Testis (tissue), 2 donors: ENCODE measurements around the gene ADAD2.

Experiments
- CTCF ChIP-seq, 3 experiments: fragments of 450-650 bp in 2 of 3; fragments of 200-600 bp in 1 of 3; sonication (generic) in 1 of 3; IDR thresholded peaks; one replicate each; pipeline ENCODE4 v1.5.1; 2016 to 2019; ENCODE audit warnings: antibody characterized with exemption in 3 of 3, mild to moderate bottlenecking in 2 of 3, moderate library complexity in 1 of 3
- POLR2A ChIP-seq: fragments of 450-650 bp; IDR thresholded peaks from one replicate; pipeline ENCODE4 v1.6.1; 2017; ENCODE audit warnings: antibody characterized with exemption, mild to moderate bottlenecking, moderate library complexity

GRCh38 chr16:84229471-84229870, 38.5 kb downstream of the ADAD2 start:
- TF ChIP-seq CTCF (IDR thresholded peaks at IDR 0.05) (no peak), POLR2A (no peak)
